Stimulated activated CD8-positive, alpha-beta memory T cell treated with anti-CD3 and anti-CD28 coated beads, Interleukin-15, amount 100 ng/mL, for 24 hours (primary cell): ENCODE measurements around the gene GCNT3.
A peak's percentile ranks its signal among the peaks of the same experiment; 100 is the strongest.
"Not testable (repeated sequence)": the region's sequence is repeated elsewhere in the genome, so short reads cannot be mapped to it uniquely, and the experiment has no call there.

Experiments used
- DNase-seq: peaks from one replicate; pipeline ENCODE4 v3.0.0-alpha.2; 2020; ENCODE audit warnings: low read depth

The GCNT3 gene

GRCh38 chr15:59618406-59618805 is 6.8 kb downstream of the GCNT3 start:
- DNase-seq: no peak

GRCh38 chr15:59622289-59622688 is 10.7 kb downstream of the GCNT3 start:
- DNase-seq: no peak

- DNase-seq: no peak
Observed at GRCh38 chr15:59632714-59633113, 21.1 kb downstream of the GCNT3 start.

GRCh38 chr15:59636184-59636583 is 24.6 kb downstream of the GCNT3 start:
- no peak for DNase-seq

GRCh38 chr15:59637507-59637906 is 25.9 kb downstream of the GCNT3 start:
- DNase-seq: not testable (repeated sequence)

GRCh38 chr15:59642351-59642750 is 30.8 kb downstream of the GCNT3 start:
- no peak for DNase-seq

- no peak for DNase-seq
Observed at GRCh38 chr15:59644756-59645155, 33.2 kb downstream of the GCNT3 start.

- DNase-seq: not testable (repeated sequence)
Observed at GRCh38 chr15:59645812-59646211, 34.2 kb downstream of the GCNT3 start.

- DNase-seq: no peak
Observed at GRCh38 chr15:59646277-59646676, 34.7 kb downstream of the GCNT3 start.

GRCh38 chr15:59647085-59647484 is 35.5 kb downstream of the GCNT3 start:
- DNase-seq: no peak

GRCh38 chr15:59649603-59650002 is 38.0 kb downstream of the GCNT3 start:
- DNase-seq: no peak

- no peak for DNase-seq
Observed at GRCh38 chr15:59654046-59654445, 42.5 kb downstream of the GCNT3 start.

GRCh38 chr15:59656897-59657634 is 45.5 kb downstream of the GCNT3 start, which contains the start of gene GTF2A2:
Gene GTF2A2, minus strand, starts transcription at chr15:59657515. Its CDS starts 5,238 bp downstream, at chr15:59652277.
- DNase-seq: peak; percentile 88

GRCh38 chr15:59657635-59658125 is 46.1 kb downstream of the GCNT3 start:
- no peak for DNase-seq

- DNase-seq: no peak
Observed at GRCh38 chr15:59659366-59659765, 47.8 kb downstream of the GCNT3 start.

GRCh38 chr15:59662260-59662659 is 50.7 kb downstream of the GCNT3 start:
- no peak for DNase-seq

GRCh38 chr15:59668556-59668955 is 57.0 kb downstream of the GCNT3 start:
- no peak for DNase-seq
